IPS DF 6.9 (cell line): ENCODE results near the gene CD8B2.
A peak's percentile ranks its signal among the peaks of the same experiment; 100 is the strongest.
"Not testable (repeated sequence)": the region's sequence is repeated elsewhere in the genome, so short reads cannot be mapped to it uniquely, and the experiment has no call there.

Experiments
- DNase-seq: peaks from one replicate; pipeline ENCODE4 v3.0.0-alpha.2; 2013; ENCODE audit warnings: low read depth, low spot score
- H3K27ac ChIP-seq: one replicate; pipeline ENCODE4 v1.5.1; 2013; ENCODE audit warnings: low read length, control low read depth
- H3K27me3 ChIP-seq: 2 replicates; pipeline ENCODE4 v1.6.1; 2013; ENCODE audit warnings: mild to moderate bottlenecking, low read length; ENCODE audit not compliant: control insufficient read depth, insufficient read depth
- H3K36me3 ChIP-seq: 2 replicates; pipeline ENCODE4 v1.6.1; 2013; ENCODE audit warnings: low read length; ENCODE audit not compliant: control insufficient read depth, insufficient read depth
- H3K4me1 ChIP-seq: 2 replicates; pipeline ENCODE4 v1.6.1; 2013; ENCODE audit warnings: low read length; ENCODE audit not compliant: control insufficient read depth, insufficient read depth
- H3K4me3 ChIP-seq: 2 replicates; pipeline ENCODE4 v1.5.1; 2013; ENCODE audit warnings: mild to moderate bottlenecking, low read length
- H3K9me3 ChIP-seq: 2 replicates; pipeline ENCODE4 v1.6.1; 2013; ENCODE audit warnings: low read length, inconsistent platforms; ENCODE audit not compliant: control insufficient read depth, insufficient read depth
- WGBS: extraction: QIAGEN DNeasy Blood & Tissue Kit; methylation state at CpG from one replicate; pipeline ENCODE4 v1.1.7; 2013; ENCODE audit warnings: mixed read lengths, missing lambda C conversion rate; ENCODE audit not compliant: insufficient read length, insufficient coverage; 5-methylcytosine and 5-hydroxymethylcytosine counted together

Gene CD8B2

GRCh38 chr2:106486551-106487385 lies at the start of gene CD8B2:
Gene CD8B2, plus strand, starts transcription at chr2:106487364. Its CDS starts 63 bp downstream, at chr2:106487427.
- not testable (repeated sequence) for H3K4me1 ChIP-seq, H3K27me3 ChIP-seq, H3K9me3 ChIP-seq, H3K36me3 ChIP-seq, DNase-seq, H3K27ac ChIP-seq
- peak within 1 kb of the TSS; percentile 2; the same call in 1 of the 2 replicates for H3K4me3 ChIP-seq
- WGBS: no CpG with 5 or more reads among the region's 39 CpGs

- H3K36me3 ChIP-seq, H3K4me3 ChIP-seq, H3K27ac ChIP-seq, H3K4me1 ChIP-seq, H3K27me3 ChIP-seq, DNase-seq, H3K9me3 ChIP-seq: not testable (repeated sequence)
- no CpG with 5 or more reads among the region's 10 CpGs for WGBS
These were observed 25.3 kb upstream of the CD8B2 start for GRCh38 chr2:106461882-106462281.

DNA sequence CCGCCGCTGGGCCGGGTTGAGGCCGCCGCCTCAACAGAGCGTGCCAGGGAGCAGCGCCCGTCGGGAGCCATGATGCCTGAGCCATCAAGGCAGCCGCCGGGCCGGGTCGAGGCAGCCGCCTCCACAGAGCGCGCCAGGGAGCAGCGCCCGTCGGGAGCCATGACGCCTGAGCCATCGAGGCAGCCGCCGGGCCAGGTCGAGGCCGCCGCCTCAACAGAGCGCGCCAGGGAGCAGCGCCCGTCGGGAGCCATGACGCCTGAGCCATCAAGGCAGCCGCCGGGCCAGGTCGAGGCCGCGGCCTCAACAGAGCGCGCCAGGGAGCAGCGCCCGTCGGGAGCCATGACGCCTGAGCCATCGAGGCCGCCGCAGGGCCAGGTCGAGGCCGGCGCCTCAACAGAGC lies 19.6 kb upstream of the CD8B2 start:
- no CpG with 5 or more reads among the region's 49 CpGs for WGBS
- not testable (repeated sequence) for H3K4me1 ChIP-seq, H3K27ac ChIP-seq, H3K27me3 ChIP-seq, H3K36me3 ChIP-seq, DNase-seq, H3K9me3 ChIP-seq, H3K4me3 ChIP-seq

- DNase-seq, H3K4me3 ChIP-seq: not testable (repeated sequence)
- no CpG with 5 or more reads among the region's 45 CpGs for WGBS
These were observed 19.1 kb upstream of the CD8B2 start, which contains the start of gene RGPD3 for GRCh38 chr2:106468107-106468506. Gene RGPD3, minus strand, starts transcription at chr2:106468413. Its CDS starts 125 bp downstream, at chr2:106468288.

GRCh38 chr2:106470658-106471057 lies 16.5 kb upstream of the CD8B2 start:
- WGBS: no CpG with 5 or more reads among the region's 4 CpGs
- not testable (repeated sequence) for H3K27me3 ChIP-seq, H3K36me3 ChIP-seq, H3K27ac ChIP-seq, H3K9me3 ChIP-seq, H3K4me3 ChIP-seq, H3K4me1 ChIP-seq, DNase-seq

More at GRCh38 chr2:106468107-106468506, 19.1 kb upstream of the CD8B2 start, which contains the start of gene RGPD3:
- not testable (repeated sequence) for H3K27ac ChIP-seq, H3K36me3 ChIP-seq, H3K4me1 ChIP-seq, H3K27me3 ChIP-seq, H3K9me3 ChIP-seq

- not testable (repeated sequence) for H3K27me3 ChIP-seq, H3K4me1 ChIP-seq, DNase-seq, H3K27ac ChIP-seq, H3K9me3 ChIP-seq, H3K36me3 ChIP-seq, H3K4me3 ChIP-seq
- WGBS: no CpG with 5 or more reads among the region's 4 CpGs
These were observed 9.5 kb upstream of the CD8B2 start for GRCh38 chr2:106477647-106478046.

- DNase-seq, H3K4me1 ChIP-seq, H3K36me3 ChIP-seq, H3K27ac ChIP-seq, H3K9me3 ChIP-seq, H3K4me3 ChIP-seq, H3K27me3 ChIP-seq: not testable (repeated sequence)
- WGBS: no CpG with 5 or more reads among the region's 1 CpG
These were observed 7.6 kb upstream of the CD8B2 start for GRCh38 chr2:106479563-106479962.

DNA sequence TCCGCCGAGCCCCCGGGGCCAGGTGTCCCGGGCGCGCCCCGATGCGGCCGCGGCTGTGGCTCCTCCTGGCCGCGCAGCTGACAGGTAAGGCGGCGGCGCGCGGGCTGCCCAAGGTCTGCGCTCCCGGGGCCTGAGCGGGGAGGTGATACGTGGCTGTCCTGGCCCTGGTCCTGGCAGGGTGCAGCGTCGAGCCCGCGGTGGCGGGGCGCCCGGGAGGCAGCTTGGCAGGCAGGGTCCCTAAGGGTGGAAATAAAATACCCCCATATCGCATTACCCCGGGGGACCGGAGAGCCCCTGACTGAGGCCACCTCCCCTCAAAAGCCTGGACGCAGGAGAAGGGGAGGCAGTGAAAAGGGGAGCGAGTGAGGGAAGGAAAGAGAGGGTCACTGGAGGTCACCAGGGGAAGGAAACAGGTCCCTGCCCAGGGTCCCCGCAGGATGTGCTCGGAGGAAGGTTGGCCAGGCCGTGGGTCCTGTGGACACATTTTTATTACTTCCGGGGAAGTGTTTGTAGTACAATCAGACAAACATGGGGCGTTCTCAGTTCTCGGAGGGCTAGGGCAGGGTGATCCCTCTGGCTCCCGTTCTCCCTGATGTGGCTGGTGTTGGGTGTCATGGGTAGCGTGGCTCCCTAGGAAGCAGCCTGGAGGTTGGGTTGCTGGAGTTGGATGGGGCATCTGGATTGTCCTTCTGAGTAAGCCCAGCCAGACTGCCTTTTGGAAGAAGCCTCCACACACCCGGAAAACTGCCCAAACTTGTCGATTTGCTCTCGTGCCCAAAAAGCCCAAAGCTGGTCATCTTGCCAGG lies 425 bp downstream of the CD8B2 start:
- not testable (repeated sequence) for H3K36me3 ChIP-seq, DNase-seq, H3K27ac ChIP-seq, H3K27me3 ChIP-seq, H3K9me3 ChIP-seq, H3K4me1 ChIP-seq
- WGBS: no CpG with 5 or more reads among the region's 44 CpGs
- peak overlapping the region; percentile 2; the same call in 1 of the 2 replicates for H3K4me3 ChIP-seq

DNA sequence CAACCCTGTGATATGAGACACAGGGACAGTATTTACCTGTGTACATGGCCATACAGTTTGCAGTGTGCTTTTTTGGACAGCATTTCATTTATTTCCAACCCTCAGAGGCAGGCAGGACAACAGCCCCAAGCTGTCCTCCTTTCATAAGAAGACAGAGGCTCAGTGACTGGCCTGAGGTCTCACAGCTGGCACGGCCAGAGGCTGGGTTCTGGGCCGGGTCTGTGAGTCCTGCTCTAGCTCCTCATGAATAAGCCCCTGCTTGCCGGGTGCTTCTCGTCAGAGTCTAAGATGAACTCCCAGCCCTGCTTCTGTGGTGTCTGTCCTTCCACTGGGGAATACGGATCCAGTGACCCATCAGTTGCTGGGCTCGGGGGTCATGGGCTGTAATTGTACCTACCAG lies 2.5 kb downstream of the CD8B2 start:
- H3K4me3 ChIP-seq, H3K27me3 ChIP-seq, H3K9me3 ChIP-seq, DNase-seq, H3K36me3 ChIP-seq, H3K27ac ChIP-seq, H3K4me1 ChIP-seq: not testable (repeated sequence)
- WGBS: no CpG with 5 or more reads among the region's 6 CpGs

- H3K9me3 ChIP-seq, H3K27me3 ChIP-seq, DNase-seq, H3K27ac ChIP-seq, H3K4me1 ChIP-seq, H3K36me3 ChIP-seq, H3K4me3 ChIP-seq: not testable (repeated sequence)
- WGBS: no CpG with 5 or more reads among the region's 6 CpGs
These were observed 5.2 kb downstream of the CD8B2 start for GRCh38 chr2:106492399-106492798.
